Testis (tissue), 2 donors: Measurements from ENCODE around the gene AVPR2.

Experiments
- POLR2A ChIP-seq: fragments of 450-650 bp; IDR thresholded peaks from one replicate; pipeline ENCODE4 v1.6.1; 2017; ENCODE audit warnings: antibody characterized with exemption, mild to moderate bottlenecking, moderate library complexity
- TF ChIP-seq, protein P1 (sequence below), 3 experiments: fragments of 450-650 bp in 2 of 3; fragments of 200-600 bp in 1 of 3; sonication (generic) in 1 of 3; IDR thresholded peaks; one replicate each; pipeline ENCODE4 v1.5.1; 2016 to 2019; ENCODE audit warnings: antibody characterized with exemption in 3 of 3, mild to moderate bottlenecking in 2 of 3, moderate library complexity in 1 of 3

DNA sequence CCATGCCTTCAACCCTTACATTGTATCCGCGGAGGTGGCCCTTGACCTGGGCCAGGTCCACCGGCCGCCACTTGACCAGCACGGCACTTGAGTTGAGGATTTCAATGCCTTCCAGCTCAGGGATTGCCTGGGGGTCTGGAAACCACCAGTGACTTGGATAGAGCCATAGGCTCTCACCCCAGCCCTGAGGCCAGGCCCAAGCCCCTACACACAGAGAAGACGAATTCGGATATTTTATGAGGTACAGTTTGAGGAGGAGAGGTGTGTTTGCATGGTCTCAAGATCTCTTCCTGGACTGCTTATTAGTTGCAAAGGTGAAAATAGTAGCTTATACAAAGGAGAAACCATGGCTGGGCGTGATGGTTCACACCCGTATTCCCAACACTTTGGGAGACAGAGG, 38.8 kb upstream of the AVPR2 start:
- TF ChIP-seq, protein P1, sequence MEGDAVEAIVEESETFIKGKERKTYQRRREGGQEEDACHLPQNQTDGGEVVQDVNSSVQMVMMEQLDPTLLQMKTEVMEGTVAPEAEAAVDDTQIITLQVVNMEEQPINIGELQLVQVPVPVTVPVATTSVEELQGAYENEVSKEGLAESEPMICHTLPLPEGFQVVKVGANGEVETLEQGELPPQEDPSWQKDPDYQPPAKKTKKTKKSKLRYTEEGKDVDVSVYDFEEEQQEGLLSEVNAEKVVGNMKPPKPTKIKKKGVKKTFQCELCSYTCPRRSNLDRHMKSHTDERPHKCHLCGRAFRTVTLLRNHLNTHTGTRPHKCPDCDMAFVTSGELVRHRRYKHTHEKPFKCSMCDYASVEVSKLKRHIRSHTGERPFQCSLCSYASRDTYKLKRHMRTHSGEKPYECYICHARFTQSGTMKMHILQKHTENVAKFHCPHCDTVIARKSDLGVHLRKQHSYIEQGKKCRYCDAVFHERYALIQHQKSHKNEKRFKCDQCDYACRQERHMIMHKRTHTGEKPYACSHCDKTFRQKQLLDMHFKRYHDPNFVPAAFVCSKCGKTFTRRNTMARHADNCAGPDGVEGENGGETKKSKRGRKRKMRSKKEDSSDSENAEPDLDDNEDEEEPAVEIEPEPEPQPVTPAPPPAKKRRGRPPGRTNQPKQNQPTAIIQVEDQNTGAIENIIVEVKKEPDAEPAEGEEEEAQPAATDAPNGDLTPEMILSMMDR (IDR thresholded peaks at IDR 0.05): no peak
- TF ChIP-seq POLR2A: no peak
